Stomach (tissue), 4 donors: ENCODE results near the gene ANO1.

ENCODE experiments used
- CTCF ChIP-seq, 7 experiments: fragments of 450-650 bp in 4 of 7; fragments of 200-600 bp in 3 of 7; sonication (generic) in 3 of 7; IDR thresholded peaks; one replicate each; pipeline ENCODE4 v1.5.1; 2016 to 2019; ENCODE audit warnings: antibody characterized with exemption in 7 of 7, control low read depth in 2 of 7, mild to moderate bottlenecking in 1 of 7
- EP300 ChIP-seq: sonication (generic); formaldehyde crosslinking; IDR thresholded peaks from one replicate; pipeline ENCODE4 v1.6.1; 2017; ENCODE audit warnings: antibody characterized with exemption
- POLR2A ChIP-seq, 4 donors: fragments of 450-650 bp; IDR thresholded peaks; one replicate each; pipeline ENCODE4 v1.6.1; 2016; ENCODE audit warnings: antibody characterized with exemption in 4 of 4, control low read depth in 2 of 4, mild to moderate bottlenecking in 1 of 4, moderate library complexity in 1 of 4
- POLR2AphosphoS5 ChIP-seq, 3 donors: sonication (generic); formaldehyde crosslinking; IDR thresholded peaks; one replicate each; pipeline ENCODE4 v1.6.1; 2016; ENCODE audit warnings: antibody characterized with exemption in 3 of 3

- TF ChIP-seq POLR2A (IDR thresholded peaks at IDR 0.05) (no peak), CTCF (IDR thresholded peaks at IDR 0.05) (no peak), EP300 (no peak), POLR2AphosphoS5 (IDR thresholded peaks at IDR 0.05) (no peak)
These were observed 46.3 kb downstream of the ANO1 start for GRCh38 chr11:70124321-70125000.
